ENCODE measurements around the gene FXYD5. TPM values are rescaled to one million over a fixed set of nuclear protein-coding genes. Genes with fewer than 3 reads are reported as not detected.
A peak's percentile ranks its signal among the peaks of the same experiment; 100 is the strongest.

The FXYD5 gene
- total and polyA plus RNA-seq, 10 of the 15 experiments (the other 5 are each of a cell fraction or from before 2014, with no cell fraction given) = 30.0 to 159 (median 93.9) TPM

- no peak for TF ChIP-seq ZBED1 (IDR thresholded peaks at IDR 0.05; ENCODE audit: borderline replicate concordance)
- no peak for TF ChIP-seq SP1 (IDR thresholded peaks at IDR 0.05; ENCODE audit: low read depth, low read length)
- TF ChIP-seq TCF12 (IDR thresholded peaks at IDR 0.05; ENCODE audit: low read depth, low read length) = no peak
- TF ChIP-seq SMAD1 (IDR thresholded peaks at IDR 0.05; ENCODE audit: low read depth, partially characterized antibody) = no peak
- TF ChIP-seq ZNF217 (IDR thresholded peaks at IDR 0.05) = no peak
- TF ChIP-seq NBN (IDR thresholded peaks at IDR 0.05) = 0 out of 2 replicates have a peak, but pooled peaks have one; percentile 45
- TF ChIP-seq NKRF (conservative IDR thresholded peaks at IDR 0.05) = no peak
- no peak for TF ChIP-seq ZBTB33 (IDR thresholded peaks at IDR 0.05)
- TF ChIP-seq RFX5 (IDR thresholded peaks at IDR 0.05; ENCODE audit: low read depth, low read length) = no peak
- no peak for TF ChIP-seq SMARCA5 (IDR thresholded peaks at IDR 0.05)
- no peak for TF ChIP-seq PBX3 (IDR thresholded peaks at IDR 0.05; ENCODE audit: insufficient replicate concordance, low read depth, low read length)
- no peak for TF ChIP-seq SUZ12 (IDR thresholded peaks at IDR 0.05; ENCODE audit: unreplicated experiment)
- TF ChIP-seq BCLAF1 (IDR thresholded peaks at IDR 0.05) = no peak
- peak; percentile 44 for TF ChIP-seq NR2F1 (conservative IDR thresholded peaks at IDR 0.05)
- no peak for TF ChIP-seq SUPT20H (IDR thresholded peaks at IDR 0.05; ENCODE audit: borderline replicate concordance, control insufficient read depth, low read depth, low read length)
These were observed 19.1 kb upstream of the FXYD5 start (continued) for GRCh38 chr19:35135389-35135909.

Data from GM12878 (cell line).